Subcutaneous abdominal adipose tissue (tissue), 5 donors: ENCODE measurements around the gene CRTAC1.

ENCODE experiments used
- H3K27ac ChIP-seq: one replicate; pipeline ENCODE4 v1.7.0; 2013; ENCODE audit warnings: low read depth, mild to moderate bottlenecking, inconsistent platforms, low read length, moderate library complexity
- H3K27me3 ChIP-seq, 5 donors: one replicate each; pipeline ENCODE4 v1.7.0; 2013; ENCODE audit warnings: low read length in 5 of 5, inconsistent platforms in 1 of 5; ENCODE audit not compliant: control insufficient read depth in 5 of 5, insufficient read depth in 4 of 5
- H3K36me3 ChIP-seq, 5 donors: one replicate each; pipeline ENCODE4 v1.7.0; 2013; ENCODE audit warnings: low read length in 5 of 5; ENCODE audit not compliant: control insufficient read depth in 5 of 5, insufficient read depth in 5 of 5
- H3K4me1 ChIP-seq, 5 donors: one replicate each; pipeline ENCODE4 v1.7.0; 2013; ENCODE audit warnings: low read length in 5 of 5, mild to moderate bottlenecking in 3 of 5, moderate library complexity in 1 of 5; ENCODE audit not compliant: control insufficient read depth in 5 of 5, insufficient read depth in 5 of 5
- H3K4me3 ChIP-seq, 5 donors: one replicate each; pipeline ENCODE4 v1.7.0; 2013; ENCODE audit warnings: low read length in 5 of 5, low read depth in 1 of 5
- H3K9ac ChIP-seq, 5 donors: one replicate each; pipeline ENCODE4 v1.7.0; 2013; ENCODE audit warnings: low read length in 5 of 5, mild to moderate bottlenecking in 4 of 5, moderate library complexity in 3 of 5
- H3K9me3 ChIP-seq, 5 donors: one replicate each; pipeline ENCODE4 v1.7.0; 2013; ENCODE audit warnings: low read length in 5 of 5; ENCODE audit not compliant: control insufficient read depth in 5 of 5
- donor health status: healthy.
- donor health status: healthy.
- donor health status: healthy.
- donor health status: healthy.
- donor health status: healthy.

CRTAC1 gene

GRCh38 chr10:98013122-98013521 is 17.3 kb downstream of the CRTAC1 start:
- Histone ChIP-seq H3K27ac (no peak overlapping the region), H3K27me3 (peaks cover 4 to 26% (median 15%) of the 10 kb centered on the region in 5 donors)

GRCh38 chr10:98012644-98013043 is 17.8 kb downstream of the CRTAC1 start:
- no peak overlapping the region for H3K27ac ChIP-seq
- peaks cover 0 to 2% (median 0%) of the 10 kb centered on the region in 5 donors for H3K4me1 ChIP-seq
- H3K9me3 ChIP-seq, result no peaks in the 10 kb centered on the region
- H3K27me3 ChIP-seq, result peaks cover 6 to 31% (median 18%) of the 10 kb centered on the region in 5 donors
- H3K4me3 ChIP-seq, result no peak overlapping the region
- H3K9ac ChIP-seq, result no peak overlapping the region
- no peaks in the 10 kb centered on the region for H3K36me3 ChIP-seq

More at GRCh38 chr10:98013122-98013521, 17.3 kb downstream of the CRTAC1 start:
- Histone ChIP-seq H3K9me3 (no peaks in the 10 kb centered on the region), H3K4me3 (no peak overlapping the region), H3K4me1 (peaks cover 0 to 2% (median 0%) of the 10 kb centered on the region in 5 donors), H3K9ac (no peak overlapping the region), H3K36me3 (no peaks in the 10 kb centered on the region)

- H3K4me1 ChIP-seq, result peaks cover 0 to 3% (median 2%) of the 10 kb centered on the region in 5 donors
- no peaks in the 10 kb centered on the region for H3K36me3 ChIP-seq
- peaks cover 9 to 27% (median 21%) of the 10 kb centered on the region in 5 donors for H3K27me3 ChIP-seq
- H3K27ac ChIP-seq, result no peak overlapping the region
- H3K9me3 ChIP-seq, result no peaks in the 10 kb centered on the region
- H3K4me3 ChIP-seq, result no peak overlapping the region
- no peak overlapping the region for H3K9ac ChIP-seq
These were observed 19.3 kb downstream of the CRTAC1 start for GRCh38 chr10:98010939-98011685.

- no peak overlapping the region for H3K4me3 ChIP-seq
These were observed 24.2 kb downstream of the CRTAC1 start for GRCh38 chr10:98006266-98006665.

GRCh38 chr10:98001736-98002135 is 28.7 kb downstream of the CRTAC1 start:
- peaks cover 0 to 7% (median 5%) of the 10 kb centered on the region in 5 donors for H3K27me3 ChIP-seq
- H3K9ac ChIP-seq, result no peak overlapping the region
- no peaks in the 10 kb centered on the region for H3K36me3 ChIP-seq
- H3K27ac ChIP-seq, result no peak overlapping the region
- H3K9me3 ChIP-seq, result peaks cover 0 to 16% (median 15%) of the 10 kb centered on the region in 5 donors
- peaks cover 0 to 4% (median 0%) of the 10 kb centered on the region in 5 donors for H3K4me1 ChIP-seq
- no peak overlapping the region for H3K4me3 ChIP-seq

More at GRCh38 chr10:98006266-98006665, 24.2 kb downstream of the CRTAC1 start:
- no peak overlapping the region for H3K27ac ChIP-seq
- H3K36me3 ChIP-seq, result no peaks in the 10 kb centered on the region
- no peaks in the 10 kb centered on the region for H3K9me3 ChIP-seq
- peaks cover 0 to 4% (median 2%) of the 10 kb centered on the region in 5 donors for H3K4me1 ChIP-seq
- H3K27me3 ChIP-seq, result peaks cover 9 to 22% (median 10%) of the 10 kb centered on the region in 5 donors
- no peak overlapping the region for H3K9ac ChIP-seq

- no peaks in the 10 kb centered on the region for H3K4me1 ChIP-seq
- no peaks in the 10 kb centered on the region for H3K36me3 ChIP-seq
- H3K9ac ChIP-seq, result no peak overlapping the region
- H3K27ac ChIP-seq, result no peak overlapping the region
- H3K4me3 ChIP-seq, result no peak overlapping the region
- no peaks in the 10 kb centered on the region for H3K27me3 ChIP-seq
- peaks cover 0 to 16% (median 15%) of the 10 kb centered on the region in 5 donors for H3K9me3 ChIP-seq
These were observed 30.1 kb downstream of the CRTAC1 start for GRCh38 chr10:98000346-98000745.

GRCh38 chr10:97999923-98000248 is 30.5 kb downstream of the CRTAC1 start:
- H3K27ac ChIP-seq, result no peak overlapping the region
- no peaks in the 10 kb centered on the region for H3K36me3 ChIP-seq
- peaks cover 0 to 16% (median 15%) of the 10 kb centered on the region in 5 donors for H3K9me3 ChIP-seq
- H3K9ac ChIP-seq, result no peak overlapping the region
- H3K4me3 ChIP-seq, result no peak overlapping the region
- peaks cover 0 to 2% (median 0%) of the 10 kb centered on the region in 5 donors for H3K27me3 ChIP-seq
- H3K4me1 ChIP-seq, result no peaks in the 10 kb centered on the region

GRCh38 chr10:97999066-97999922 is 31.1 kb downstream of the CRTAC1 start:
- Histone ChIP-seq H3K27ac (no peak overlapping the region), H3K9me3 (peaks cover 0 to 16% (median 15%) of the 10 kb centered on the region in 5 donors), H3K4me1 (no peaks in the 10 kb centered on the region), H3K4me3 (no peak overlapping the region), H3K9ac (no peak overlapping the region), H3K36me3 (no peaks in the 10 kb centered on the region), H3K27me3 (peaks cover 0 to 4% (median 0%) of the 10 kb centered on the region in 5 donors)

GRCh38 chr10:97991871-97992270 is 38.5 kb downstream of the CRTAC1 start:
- Histone ChIP-seq H3K4me1 (no peaks in the 10 kb centered on the region), H3K36me3 (no peaks in the 10 kb centered on the region), H3K27me3 (peaks cover 0 to 4% (median 3%) of the 10 kb centered on the region in 5 donors), H3K4me3 (no peak overlapping the region), H3K9me3 (no peaks in the 10 kb centered on the region), H3K9ac (no peak overlapping the region), H3K27ac (no peak overlapping the region)

- no peak overlapping the region for H3K9ac ChIP-seq
- H3K9me3 ChIP-seq, result no peaks in the 10 kb centered on the region
- H3K36me3 ChIP-seq, result no peaks in the 10 kb centered on the region
- H3K27me3 ChIP-seq, result peaks cover 10 to 34% (median 25%) of the 10 kb centered on the region in 5 donors
- H3K27ac ChIP-seq, result no peak overlapping the region
- no peak overlapping the region for H3K4me3 ChIP-seq
- H3K4me1 ChIP-seq, result peaks cover 0 to 25% (median 5%) of the 10 kb centered on the region in 5 donors
These were observed 48.6 kb downstream of the CRTAC1 start for GRCh38 chr10:97981816-97982215.
